Transverse colon (tissue), 4 donors: ENCODE results near the gene SLMAP. TPM values are rescaled to one million over a fixed set of nuclear protein-coding genes. Genes with fewer than 3 reads are reported as not detected.

Source experiments
- DNase-seq: peaks from one replicate; pipeline ENCODE4 v3.0.0-alpha.2; 2019
- H3K27ac ChIP-seq, 4 donors: fragments of 200-600 bp; sonication (generic); 2 replicates each; pipeline ENCODE4 v1.5.1; 2016 to 2018; ENCODE audit warnings: inconsistent platforms in 4 of 4
- H3K27me3 ChIP-seq: fragments of 200-600 bp; sonication (generic); 2 replicates; pipeline ENCODE4 v1.5.1; 2017; ENCODE audit warnings: inconsistent platforms
- H3K36me3 ChIP-seq, 4 donors: fragments of 200-600 bp; sonication (generic); 2 replicates each; pipeline ENCODE4 v1.5.1; 2017 to 2019; ENCODE audit warnings: inconsistent platforms in 4 of 4
- H3K4me1 ChIP-seq, 4 donors: fragments of 200-600 bp; sonication (generic); 2 replicates each; pipeline ENCODE4 v1.5.1; 2017 to 2020; ENCODE audit warnings: inconsistent platforms in 4 of 4
- H3K4me3 ChIP-seq, 4 donors: fragments of 200-600 bp; sonication (generic); 1 replicate in 1 of 4; 2 replicates in 3 of 4; pipeline versions ENCODE4 v1.5.1 to v1.6.1; 2017 to 2019; ENCODE audit warnings: inconsistent platforms in 4 of 4
- H3K9me3 ChIP-seq, 2 donors: fragments of 200-600 bp; sonication (generic); 2 replicates each; pipeline ENCODE4 v1.5.1; 2017 to 2019; ENCODE audit warnings: inconsistent platforms in 2 of 2
- CTCF ChIP-seq, 5 experiments: fragments of 200-600 bp in 3 of 5; fragments of 450-650 bp in 2 of 5; sonication (generic) in 3 of 5; IDR thresholded peaks; 1 replicate in 2 of 5; 2 replicates in 3 of 5; pipeline ENCODE4 v1.5.1; 2016 to 2017; ENCODE audit warnings: antibody characterized with exemption in 5 of 5, inconsistent platforms in 3 of 5, mild to moderate bottlenecking in 2 of 5, moderate library complexity in 1 of 5
- EP300 ChIP-seq: sonication (generic); formaldehyde crosslinking; IDR thresholded peaks from one replicate; pipeline ENCODE4 v1.6.1; 2017; ENCODE audit warnings: antibody characterized with exemption, low read depth
- POLR2A ChIP-seq: fragments of 450-650 bp; IDR thresholded peaks from one replicate; pipeline ENCODE4 v1.6.1; 2016; ENCODE audit warnings: antibody characterized with exemption, mild to moderate bottlenecking, moderate library complexity
- POLR2AphosphoS5 ChIP-seq, 3 donors: sonication (generic); formaldehyde crosslinking; IDR thresholded peaks; one replicate each; pipeline ENCODE4 v1.6.1; 2016; ENCODE audit warnings: antibody characterized with exemption in 3 of 3
- WGBS, 2 donors: methylation state at CpG; one replicate each; pipeline ENCODE4 v1.1.5; 2018; ENCODE audit warnings: low coverage in 1 of 2; 5-methylcytosine and 5-hydroxymethylcytosine counted together
- in situ Hi-C, 4 donors: fragments of 200-750 bp; cut with MboI; loops; one replicate each; pipeline versions ENCODE4 v1.15.0 to v1.15.1; 2017; ENCODE audit warnings: low sequenced_read_pairs in 3 of 4, low pct_ligation_motif_present in 1 of 4, low pct_unique_long_range_greater_than_20kb in 1 of 4
- intact Hi-C: fragments of 100-400 bp; cut with DNase I; formaldehyde crosslinking; loops from one replicate; pipeline ENCODE4 v1.15.1; 2023; ENCODE audit warnings: low total_unique reads
- total RNA-seq, 4 donors: library from RNA; depleted of rRNA; stranded (reverse); fragments of >200 nt; gene quantifications; one replicate each; pipeline ENCODE4 v1.1.0, GENCODE V29; 2016

The SLMAP gene
- total RNA-seq, 4 donors from 2014 or later: 111 to 162 (median 119) TPM

DNA sequence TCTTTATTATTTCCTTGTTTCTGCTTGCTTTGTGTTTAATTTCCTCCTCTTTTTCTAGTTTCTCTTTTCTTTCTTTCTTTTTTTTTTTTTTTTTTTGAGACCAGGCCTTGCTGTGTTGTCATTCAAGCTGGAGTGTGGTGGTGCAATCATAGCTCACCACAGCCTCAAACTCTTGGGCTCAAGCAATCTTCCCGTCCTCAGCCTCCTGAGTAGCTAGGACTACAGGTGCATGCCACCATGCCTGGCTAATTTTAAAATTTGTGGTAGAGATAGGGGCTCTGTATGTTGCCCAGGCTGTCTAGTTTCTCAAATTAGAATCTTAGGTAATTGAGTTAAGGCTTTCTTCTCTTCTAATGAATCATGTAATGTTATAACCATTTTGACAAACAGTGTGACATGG lies 22.4 kb downstream of the SLMAP start:
- H3K4me1 ChIP-seq: peaks cover 0 to 19% (median under 1%) of the 10 kb centered on the region in 4 donors
- WGBS, 2 donors: 80% methylated on average over 1 of the region's 1 CpG; no CpG with 5 or more reads in 1 of the 2 donors
- no peak for TF ChIP-seq POLR2AphosphoS5 (IDR thresholded peaks at IDR 0.05)
- TF ChIP-seq POLR2A: no peak
- TF ChIP-seq CTCF (IDR thresholded peaks at IDR 0.05): no peak
- no peak for TF ChIP-seq EP300

DNA sequence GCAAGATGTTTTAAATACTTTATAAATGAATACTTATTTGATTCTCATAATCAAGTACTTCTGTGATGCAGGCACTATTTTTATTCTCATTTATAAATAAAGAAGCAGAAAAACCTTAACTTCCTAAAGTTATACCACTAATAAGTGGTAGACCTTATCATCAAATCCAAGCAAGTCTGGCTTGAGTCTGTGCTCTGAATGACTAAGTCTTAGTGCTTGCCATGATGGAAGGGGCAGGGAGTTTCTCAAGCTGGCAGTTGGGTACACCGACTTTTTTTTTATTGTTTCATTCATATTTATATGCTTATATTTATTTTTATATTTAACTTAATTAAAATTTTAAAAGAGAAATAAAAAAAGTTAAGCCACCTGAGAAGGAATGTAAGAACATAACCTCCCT lies 23.6 kb downstream of the SLMAP start:
- H3K4me1 ChIP-seq: peaks cover 0 to 25% (median 2%) of the 10 kb centered on the region in 4 donors
- no peak for DNase-seq
- no peak for TF ChIP-seq POLR2AphosphoS5 (IDR thresholded peaks at IDR 0.05)
- no peak for TF ChIP-seq CTCF (IDR thresholded peaks at IDR 0.05)
- no peak for TF ChIP-seq POLR2A
- no peak for TF ChIP-seq EP300
- WGBS, 2 donors: 89 to 94% methylated on average over 1 of the region's 1 CpG
- no peak overlapping the region for H3K4me3 ChIP-seq
- H3K27me3 ChIP-seq: no peaks in the 10 kb centered on the region
- H3K27ac ChIP-seq: no peak overlapping the region
- intact Hi-C loops (no loop called here), in situ Hi-C loops (no loop called here)
- no peaks in the 10 kb centered on the region for H3K9me3 ChIP-seq
- H3K36me3 ChIP-seq: no peaks in the 10 kb centered on the region

More for the DNA sequence above, 22.4 kb downstream of the SLMAP start:
- intact Hi-C loops (no loop called here), in situ Hi-C loops (no loop called here)
- Histone ChIP-seq H3K9me3 (no peaks in the 10 kb centered on the region), H3K36me3 (no peaks in the 10 kb centered on the region), H3K4me3 (no peak overlapping the region), H3K27me3 (no peaks in the 10 kb centered on the region), H3K27ac (no peak overlapping the region)
- DNase-seq: no peak

DNA sequence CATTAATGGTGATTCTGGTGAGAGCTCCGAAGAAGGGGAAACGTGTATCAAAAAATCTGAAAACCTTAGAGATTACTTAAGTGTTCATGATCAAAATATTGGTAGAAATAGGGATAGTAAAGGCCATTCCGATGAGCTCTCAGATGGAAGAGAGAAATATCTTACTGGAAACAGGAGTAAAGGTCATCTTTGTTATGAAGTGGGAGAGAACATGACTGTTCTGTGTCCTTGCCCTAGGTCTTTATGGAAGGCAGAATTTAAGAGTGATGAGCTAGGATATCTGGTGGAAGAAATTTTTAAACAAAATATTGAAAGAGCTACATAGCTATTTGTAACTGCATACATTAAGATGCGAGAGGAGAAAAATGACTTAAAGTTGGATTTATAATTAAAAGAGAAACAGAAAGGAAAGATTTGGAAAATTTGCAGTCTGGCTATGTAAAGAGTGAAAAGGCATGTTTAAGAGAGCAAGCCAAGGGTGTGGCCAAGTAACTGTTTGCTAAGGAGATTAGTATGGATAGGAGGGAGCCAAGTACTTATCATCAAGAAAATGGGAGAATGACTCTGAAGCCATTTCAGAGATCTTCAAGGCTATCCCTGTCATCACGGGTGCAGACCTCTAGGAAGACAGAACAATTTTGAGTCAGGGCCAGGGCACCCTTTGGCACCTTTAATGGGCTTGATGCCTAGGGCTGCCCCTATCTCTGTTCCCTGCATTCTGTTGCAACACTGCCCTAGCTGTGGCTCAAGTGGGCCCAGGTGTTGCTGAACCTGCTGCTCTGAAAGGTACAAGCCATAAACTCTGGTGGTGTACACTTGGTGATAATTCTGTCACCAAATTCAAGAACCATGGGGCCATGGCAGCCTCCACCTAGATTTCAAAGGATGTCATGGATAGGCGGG lies 27.3 kb downstream of the SLMAP start:
- no peak for DNase-seq
- Histone ChIP-seq H3K36me3 (no peaks in the 10 kb centered on the region), H3K27me3 (no peaks in the 10 kb centered on the region), H3K9me3 (no peaks in the 10 kb centered on the region), H3K27ac (no peak overlapping the region), H3K4me3 (no peak overlapping the region), H3K4me1 (peaks cover 0 to 31% (median 5%) of the 10 kb centered on the region in 4 donors)
- WGBS, 2 donors: 83% methylated on average over 5 to 6 of the region's 6 CpGs
- intact Hi-C loops: no loop called here
- in situ Hi-C loops: no loop called here
- no peak for TF ChIP-seq CTCF (IDR thresholded peaks at IDR 0.05)
- TF ChIP-seq POLR2A: no peak
- TF ChIP-seq EP300: no peak
- no peak for TF ChIP-seq POLR2AphosphoS5 (IDR thresholded peaks at IDR 0.05)

- intact Hi-C loops (no loop called here), in situ Hi-C loops (no loop called here)
- 100% methylated on average over 1 of the region's 1 CpG; no CpG with 5 or more reads in 1 of the 2 donors for WGBS, 2 donors
- H3K27me3 ChIP-seq: no peaks in the 10 kb centered on the region
- no peaks in the 10 kb centered on the region for H3K9me3 ChIP-seq
- no peak for TF ChIP-seq CTCF (IDR thresholded peaks at IDR 0.05)
- no peak for TF ChIP-seq POLR2A
- no peak for TF ChIP-seq POLR2AphosphoS5 (IDR thresholded peaks at IDR 0.05)
- TF ChIP-seq EP300: no peak
- no peaks in the 10 kb centered on the region for H3K36me3 ChIP-seq
- H3K27ac ChIP-seq: no peak overlapping the region
- DNase-seq: no peak
- H3K4me3 ChIP-seq: no peak overlapping the region
- peaks cover 0 to 34% (median 5%) of the 10 kb centered on the region in 4 donors for H3K4me1 ChIP-seq
These were observed 28.1 kb downstream of the SLMAP start for GRCh38 chr3:57784089-57784735.
